B cell (primary cell): ENCODE measurements around the gene OCSTAMP. TPM values are rescaled to one million over a fixed set of nuclear protein-coding genes. Genes with fewer than 3 reads are reported as not detected.

Experiments
- ATAC-seq: fragments of 200-7000 bp; cut with Tn5 transposase; one replicate; pipeline ENCODE4 v1.10.0; 2021; ENCODE audit warnings: low read depth, mild to moderate bottlenecking, moderate number of reproducible peaks, moderate library complexity
- CTCF ChIA-PET: fragments of 350-600 bp; sonication (Branson Sonifier 250); formaldehyde crosslinking; loops from one replicate; lab custom pipeline; 2021; ENCODE audit warnings: antibody characterized with exemption, inconsistent platforms; lab: Charles Lee
- POLR2A ChIA-PET: fragments of 350-600 bp; sonication (Branson Sonifier 250); formaldehyde crosslinking; loops from one replicate; lab custom pipeline; 2021; ENCODE audit warnings: antibody characterized with exemption; lab: Charles Lee
- DNase-seq: peaks from one replicate; pipeline ENCODE4 v3.0.0; 2013
- H2AFZ ChIP-seq: 2 replicates; pipeline ENCODE4 v1.6.1; 2012; ENCODE audit warnings: mild to moderate bottlenecking, low read depth, low read length; ENCODE audit not compliant: insufficient read depth, poor library complexity, severe bottlenecking
- H3K27ac ChIP-seq, 2 donors: 1 replicate in 1 of 2; 2 replicates in 1 of 2; pipeline ENCODE4 v1.5.1; 2012 to 2013; ENCODE audit warnings: low read length in 2 of 2, mild to moderate bottlenecking in 2 of 2, moderate library complexity in 1 of 2
- H3K27me3 ChIP-seq, 4 experiments: fragments of 200-600 bp in 1 of 4; sonication (generic) in 1 of 4; replicated peaks in 1 of 4; 1 replicate in 2 of 4; 2 replicates in 2 of 4; pipeline versions ENCODE4 v1.6.1 to v1.7.0; 2013 to 2016; ENCODE audit warnings: low read length in 3 of 4, mild to moderate bottlenecking in 2 of 4, mixed read lengths in 1 of 4, moderate library complexity in 1 of 4; ENCODE audit not compliant: insufficient read depth in 4 of 4, control insufficient read depth in 3 of 4; ENCODE audit errors: control extremely low read depth in 1 of 4
- H3K36me3 ChIP-seq, 2 experiments: replicated peaks in 1 of 2; 1 replicate in 1 of 2; 2 replicates in 1 of 2; pipeline versions ENCODE4 v1.6.1 to v1.7.1; 2013; ENCODE audit warnings: low read length in 1 of 2; ENCODE audit not compliant: insufficient read depth in 2 of 2, control insufficient read depth in 1 of 2; ENCODE audit errors: control extremely low read depth in 1 of 2, extremely low read depth in 1 of 2
- H3K4me1 ChIP-seq, 2 donors: fragments of 200-600 bp in 1 of 2; sonication (generic) in 1 of 2; 1 replicate in 1 of 2; 2 replicates in 1 of 2; pipeline versions ENCODE4 v1.5.1 to v1.6.1; 2013 to 2017; ENCODE audit warnings: low read length in 2 of 2; ENCODE audit not compliant: control insufficient read depth in 2 of 2, insufficient read depth in 2 of 2
- H3K4me2 ChIP-seq: replicated peaks from 2 replicates; pipeline ENCODE3; 2012; ENCODE audit warnings: mild to moderate bottlenecking, low read depth, low read length; ENCODE audit not compliant: poor library complexity, severe bottlenecking
- H3K4me3 ChIP-seq, 5 experiments: fragments of 200-600 bp in 1 of 5; sonication (generic) in 1 of 5; 1 replicate in 3 of 5; 2 replicates in 2 of 5; pipeline versions ENCODE4 v1.5.1 to v1.7.0; 2011 to 2016; ENCODE audit warnings: low read length in 4 of 5, mild to moderate bottlenecking in 4 of 5, low read depth in 2 of 5, control low read depth in 1 of 5, moderate library complexity in 1 of 5; ENCODE audit not compliant: insufficient read depth in 1 of 5; ENCODE audit errors: control extremely low read depth in 1 of 5, extremely low read depth in 1 of 5
- H3K79me2 ChIP-seq: fragments of 200-600 bp; sonication (generic); one replicate; pipeline ENCODE4 v1.6.0; 2016; ENCODE audit warnings: low read length; ENCODE audit not compliant: control insufficient read depth, insufficient read depth
- H3K9ac ChIP-seq: fragments of 200-600 bp; sonication (generic); 2 replicates; pipeline ENCODE4 v1.6.1; 2017; ENCODE audit warnings: mild to moderate bottlenecking, low read length, moderate library complexity
- H3K9me3 ChIP-seq, 3 donors: one replicate each; pipeline versions ENCODE4 v1.6.1 to v1.7.1; 2013; ENCODE audit warnings: low read length in 2 of 3; ENCODE audit not compliant: control insufficient read depth in 2 of 3, insufficient read depth in 1 of 3; ENCODE audit errors: control extremely low read depth in 1 of 3
- H4K20me1 ChIP-seq: 2 replicates; pipeline ENCODE4 v1.6.0; 2012; ENCODE audit warnings: mild to moderate bottlenecking, low read length; ENCODE audit not compliant: insufficient read depth, control insufficient read depth, poor library complexity, severe bottlenecking
- H3K27ac Mint-ChIP-seq: one replicate; pipeline ENCODE4 v1.8.0; 2021; ENCODE audit warnings: mixed read lengths
- H3K27me3 Mint-ChIP-seq: one replicate; pipeline ENCODE4 v1.8.0; 2021; ENCODE audit warnings: mixed read lengths
- H3K4me1 Mint-ChIP-seq: one replicate; pipeline ENCODE4 v1.8.0; 2021; ENCODE audit warnings: mixed read lengths
- H3K4me3 Mint-ChIP-seq: one replicate; pipeline ENCODE4 v1.8.0; 2021; ENCODE audit warnings: mixed read lengths
- H3K9me3 Mint-ChIP-seq: one replicate; pipeline ENCODE4 v1.8.0; 2022; ENCODE audit warnings: mixed read lengths; ENCODE audit not compliant: insufficient read depth
- CTCF ChIP-seq: fragments of 200-600 bp; IDR thresholded peaks from one replicate; pipeline ENCODE4 v1.8.0; 2022; ENCODE audit warnings: antibody characterized with exemption, mild to moderate bottlenecking
- EZH2 ChIP-seq: IDR thresholded peaks from 2 replicates; pipeline ENCODE4 v1.6.1; 2012; ENCODE audit warnings: borderline replicate concordance, low read depth, mild to moderate bottlenecking, moderate library complexity, low read length; ENCODE audit not compliant: insufficient read depth, poor library complexity, severe bottlenecking
- WGBS: methylation state at CpG from one replicate; pipeline ENCODE4 v1.1.5; 2013; ENCODE audit warnings: missing lambda C conversion rate; ENCODE audit not compliant: insufficient coverage; 5-methylcytosine and 5-hydroxymethylcytosine counted together
- intact Hi-C: fragments of 100-400 bp; cut with micrococcal nuclease; formaldehyde crosslinking; loops from one replicate; pipeline ENCODE4 v1.10.0; 2022
- polyA plus RNA-seq: library from polyadenylated mRNA; depleted of rRNA; stranded (reverse); fragments of >200 nt; gene quantifications from 2 replicates; pipeline ENCODE4 v1.2.3, GENCODE V29; 2012
- total RNA-seq, 2 donors: library from RNA; stranded (reverse); fragments of 120-200 nt in 1 of 2; gene quantifications; 1 replicate in 1 of 2; 2 replicates in 1 of 2; pipeline versions ENCODE4 v1.2.3 to v1.2.4, GENCODE V29; 2013 to 2022

OCSTAMP gene
- total and polyA plus RNA-seq, 2 donors (not counting 1 experiment from before 2014, with no cell fraction given), result not detected

- CTCF ChIA-PET, result no interaction called here
- no peak overlapping the region for H3K9ac ChIP-seq
- H3K4me3 ChIP-seq, result no peak overlapping the region
- POLR2A ChIA-PET, result no interaction called here
- H3K79me2 ChIP-seq, result no peaks in the 10 kb centered on the region
- H3K27me3 ChIP-seq, result peaks cover 0 to 8% (median 3%) of the 10 kb centered on the region in 4 experiments
- TF ChIP-seq CTCF (no peak), EZH2 (no peak)
- Mint-ChIP-seq H3K9me3 (no peaks in the 10 kb centered on the region), H3K4me1 (peaks cover 11% of the 10 kb centered on the region), H3K27ac (no peak overlapping the region), H3K4me3 (no peak overlapping the region), H3K27me3 (peaks cover 13% of the 10 kb centered on the region)
- H3K4me2 ChIP-seq, result no peak overlapping the region
- H3K27ac ChIP-seq, result no peak overlapping the region
- H3K9me3 ChIP-seq, result no peaks in the 10 kb centered on the region
- intact Hi-C loops, result no loop called here
- 82% methylated on average over 29 of the region's 36 CpGs for WGBS
- no peaks in the 10 kb centered on the region for H4K20me1 ChIP-seq
- no peak overlapping the region for H2AFZ ChIP-seq
- H3K4me1 ChIP-seq, result peaks cover 12 to 16% of the 10 kb centered on the region in 2 donors
- no peaks in the 10 kb centered on the region for H3K36me3 ChIP-seq
- no peak for DNase-seq
- no peak for ATAC-seq
These were observed 9.1 kb downstream of the OCSTAMP start for GRCh38 chr20:46541229-46541935.

GRCh38 chr20:46539113-46539512, 11.3 kb downstream of the OCSTAMP start:
- WGBS, result 100% methylated on average over 1 of the region's 2 CpGs
- H3K4me2 ChIP-seq, result no peak overlapping the region
- peaks cover 0 to 5% of the 10 kb centered on the region in 2 donors for H3K4me1 ChIP-seq
- Mint-ChIP-seq H3K27me3 (peaks cover 17% of the 10 kb centered on the region), H3K4me3 (no peak overlapping the region), H3K9me3 (no peaks in the 10 kb centered on the region), H3K4me1 (peaks cover 2% of the 10 kb centered on the region), H3K27ac (no peak overlapping the region)
- ChIA-PET CTCF (no interaction called here), POLR2A (no interaction called here)
- TF ChIP-seq EZH2 (no peak), CTCF (no peak)
- H3K27ac ChIP-seq, result no peak overlapping the region
- intact Hi-C loops, result no loop called here
- H3K36me3 ChIP-seq, result no peaks in the 10 kb centered on the region
- peaks cover 0 to 8% (median 3%) of the 10 kb centered on the region in 4 experiments for H3K27me3 ChIP-seq
- no peaks in the 10 kb centered on the region for H4K20me1 ChIP-seq
- no peaks in the 10 kb centered on the region for H3K79me2 ChIP-seq
- no peaks in the 10 kb centered on the region for H3K9me3 ChIP-seq
- no peak for ATAC-seq
- no peak overlapping the region for H3K9ac ChIP-seq
- no peak for DNase-seq
- no peak overlapping the region for H2AFZ ChIP-seq
- no peak overlapping the region for H3K4me3 ChIP-seq
